Measurements from ENCODE around the gene CEP112. TPM values are rescaled to one million over a fixed set of nuclear protein-coding genes. Genes with fewer than 3 reads are reported as not detected.
"Not testable (repeated sequence)": the region's sequence is repeated elsewhere in the genome, so short reads cannot be mapped to it uniquely, and the experiment has no call there.

Gene CEP112
- total RNA-seq, 1 donor from 2014 or later: 18.6 TPM

GRCh38 chr17:65891231-65891735, 300.6 kb downstream of the CEP112 start:
- no peak for DNase-seq (ENCODE audit: low spot score)

GRCh38 chr17:65888649-65889048, 303.3 kb downstream of the CEP112 start:
- no peak for DNase-seq (ENCODE audit: low spot score)

GRCh38 chr17:65886315-65887245, 305.4 kb downstream of the CEP112 start:
- no peak for DNase-seq (ENCODE audit: low spot score)

GRCh38 chr17:65885541-65886312, 306.2 kb downstream of the CEP112 start:
- no peak for DNase-seq (ENCODE audit: low spot score)

- no peak for DNase-seq (ENCODE audit: low spot score)
Measured at GRCh38 chr17:65876985-65877384, 314.9 kb downstream of the CEP112 start.

- DNase-seq (ENCODE audit: low spot score): no peak
Measured at GRCh38 chr17:65868881-65869280, 323.1 kb downstream of the CEP112 start.

- no peak for DNase-seq (ENCODE audit: low spot score)
Measured at GRCh38 chr17:65867014-65867413, 324.9 kb downstream of the CEP112 start.

- DNase-seq (ENCODE audit: low spot score): no peak
Measured at GRCh38 chr17:65865715-65866425, 326.1 kb downstream of the CEP112 start.

- DNase-seq (ENCODE audit: low spot score): no peak
Measured at GRCh38 chr17:65864394-65864793, 327.5 kb downstream of the CEP112 start.

GRCh38 chr17:65857718-65858117, 334.2 kb downstream of the CEP112 start:
- DNase-seq (ENCODE audit: low spot score): no peak

- DNase-seq (ENCODE audit: low spot score): no peak
Measured at GRCh38 chr17:65856865-65857264, 335.1 kb downstream of the CEP112 start.

GRCh38 chr17:65855675-65856074, 336.3 kb downstream of the CEP112 start:
- DNase-seq (ENCODE audit: low spot score): no peak

GRCh38 chr17:65855245-65855644, 336.7 kb downstream of the CEP112 start:
- DNase-seq (ENCODE audit: low spot score): no peak

- no peak for DNase-seq (ENCODE audit: low spot score)
Measured at GRCh38 chr17:65853816-65854215, 338.1 kb downstream of the CEP112 start.

GRCh38 chr17:65852911-65853310, 339.0 kb downstream of the CEP112 start:
- DNase-seq (ENCODE audit: low spot score): no peak

- DNase-seq (ENCODE audit: low spot score): no peak
Measured at GRCh38 chr17:65851965-65852736, 339.8 kb downstream of the CEP112 start.

GRCh38 chr17:65850486-65850885, 341.4 kb downstream of the CEP112 start:
- DNase-seq (ENCODE audit: low spot score): no peak

GRCh38 chr17:65848751-65849150, 343.2 kb downstream of the CEP112 start:
- DNase-seq (ENCODE audit: low spot score): no peak

GRCh38 chr17:65841089-65841488, 350.8 kb downstream of the CEP112 start:
- no peak for DNase-seq (ENCODE audit: low spot score)

- DNase-seq (ENCODE audit: low spot score): not testable (repeated sequence)
Measured at GRCh38 chr17:65837232-65837631, 354.7 kb downstream of the CEP112 start.

GRCh38 chr17:65833214-65833613, 358.7 kb downstream of the CEP112 start:
- DNase-seq (ENCODE audit: low spot score): no peak
